Activated T-helper 1 cell treated with anti-CD3 and anti-CD28 coated beads, Interleukin-2, amount 50 U/mL, for 16 hours (primary cell): Measurements from ENCODE around the gene CPXM2.

Source experiments
- DNase-seq, 2 donors: peaks; one replicate each; pipeline ENCODE4 v3.0.0-alpha.2; 2020; ENCODE audit warnings: low read depth in 1 of 2, low spot score in 1 of 2

The CPXM2 gene

GRCh38 chr10:123852411-123852951 lies 39.1 kb downstream of the CPXM2 start:
- no peak for DNase-seq

- no peak for DNase-seq
These were observed 42.8 kb downstream of the CPXM2 start for GRCh38 chr10:123848564-123849457.

GRCh38 chr10:123847686-123848432 lies 43.7 kb downstream of the CPXM2 start:
- no peak for DNase-seq

GRCh38 chr10:123843835-123844234 lies 47.8 kb downstream of the CPXM2 start:
- DNase-seq, result no peak

GRCh38 chr10:123842692-123843385 lies 48.8 kb downstream of the CPXM2 start:
- no peak for DNase-seq

GRCh38 chr10:123841560-123841959 lies 50.0 kb downstream of the CPXM2 start:
- no peak for DNase-seq

GRCh38 chr10:123841115-123841514 lies 50.5 kb downstream of the CPXM2 start:
- no peak for DNase-seq

- no peak for DNase-seq
These were observed 50.9 kb downstream of the CPXM2 start for GRCh38 chr10:123840714-123841113.

GRCh38 chr10:123838596-123839310 lies 52.9 kb downstream of the CPXM2 start:
- DNase-seq, result no peak

GRCh38 chr10:123837756-123838155 lies 53.9 kb downstream of the CPXM2 start:
- no peak for DNase-seq

- DNase-seq, result no peak
These were observed 55.0 kb downstream of the CPXM2 start for GRCh38 chr10:123836418-123837145.

GRCh38 chr10:123835575-123835974 lies 56.0 kb downstream of the CPXM2 start:
- no peak for DNase-seq

GRCh38 chr10:123833170-123833850 lies 58.3 kb downstream of the CPXM2 start:
- DNase-seq, result no peak

GRCh38 chr10:123831259-123831658 lies 60.3 kb downstream of the CPXM2 start:
- no peak for DNase-seq

- DNase-seq, result no peak
These were observed 70.5 kb downstream of the CPXM2 start for GRCh38 chr10:123821136-123821535.

GRCh38 chr10:123809632-123810031 lies 82.0 kb downstream of the CPXM2 start:
- no peak for DNase-seq

- no peak for DNase-seq
These were observed 82.7 kb downstream of the CPXM2 start for GRCh38 chr10:123808906-123809305.

- DNase-seq, result no peak
These were observed 83.3 kb downstream of the CPXM2 start for GRCh38 chr10:123808286-123808685.

- no peak for DNase-seq
These were observed 84.1 kb downstream of the CPXM2 start for GRCh38 chr10:123807444-123808035.
